GM12878 (cell line): Measurements from ENCODE around the gene RALGAPA2. TPM values are rescaled to one million over a fixed set of nuclear protein-coding genes. Genes with fewer than 3 reads are reported as not detected.

Experiments
- ATAC-seq: fragments of 200-7000 bp; cut with Tn5 transposase; 3 replicates; pipeline ENCODE4 v1.9.1; 2020; ENCODE audit warnings: mild to moderate bottlenecking, moderate library complexity
- BruUV-seq: library from RNA; stranded (reverse); fragments of 400-500 nt; replicated peaks from 2 replicates; lab custom pipeline; 2021; lab: Mats Ljungman, UMichigan
- CTCF ChIA-PET: fragments of 300-600 bp; sonication (Branson Sonifier 250); formaldehyde crosslinking; extraction: SDS; loops from one replicate; lab custom pipeline; 2021; ENCODE audit warnings: inconsistent platforms; lab: Yijun Ruan, JAX
- POLR2A ChIA-PET: fragments of 350-600 bp; formaldehyde crosslinking; extraction: SDS; loops from one replicate; lab custom pipeline; 2021; ENCODE audit warnings: inconsistent platforms; lab: Charles Lee
- RAD21 ChIA-PET: fragments of 300-600 bp; sonication (Branson Sonifier 250); formaldehyde crosslinking; loops from one replicate; lab custom pipeline; 2023; ENCODE audit warnings: antibody characterized with exemption; ENCODE audit not compliant: unreplicated experiment; lab: Charles Lee
- SMC1A ChIA-PET: fragments of 300-600 bp; sonication (Branson Sonifier 250); formaldehyde crosslinking; loops from one replicate; lab custom pipeline; 2023; ENCODE audit not compliant: unreplicated experiment, uncharacterized antibody; lab: Charles Lee
- DNase-seq: peaks from one replicate; pipeline ENCODE4 v3.0.0-alpha.2; 2011; ENCODE audit warnings: low read depth, low spot score
- FAIRE-seq: peaks from 3 replicates; lab custom pipeline; 2011; peaks lifted over from hg19 to GRCh38; lab: Jason Lieb, UNC
- H2AFZ ChIP-seq: 2 replicates; pipeline ENCODE4 v1.6.0; 2011; ENCODE audit warnings: low read depth, low read length, control low read depth; ENCODE audit not compliant: control insufficient read depth
- H3K27ac ChIP-seq: 2 replicates; pipeline ENCODE4 v1.5.1; 2011; ENCODE audit warnings: control low read depth; ENCODE audit not compliant: control insufficient read depth, insufficient read depth
- H3K27me3 ChIP-seq, 2 experiments: replicated peaks in 1 of 2; 2 replicates each; pipeline versions ENCODE4 v1.6.0 to v1.6.1; 2011; ENCODE audit warnings: low read length in 1 of 2; ENCODE audit not compliant: control insufficient read depth in 2 of 2, insufficient read depth in 2 of 2
- H3K36me3 ChIP-seq, 2 experiments: 2 replicates each; pipeline ENCODE4 v1.5.1; 2011; ENCODE audit warnings: low read length in 1 of 2; ENCODE audit not compliant: control insufficient read depth in 2 of 2, insufficient read depth in 2 of 2
- H3K4me1 ChIP-seq: 2 replicates; pipeline ENCODE4 v1.6.1; 2011; ENCODE audit warnings: mild to moderate bottlenecking, low read length, moderate library complexity, mixed read lengths; ENCODE audit not compliant: control insufficient read depth, insufficient read depth
- H3K4me2 ChIP-seq: 2 replicates; pipeline ENCODE4 v1.6.0; 2011; ENCODE audit warnings: control low read depth; ENCODE audit not compliant: control insufficient read depth, insufficient read depth
- H3K4me3 ChIP-seq: fragments of 200-600 bp; sonication (generic); 2 replicates; pipeline ENCODE4 v1.5.1; 2016
- H3K79me2 ChIP-seq: 2 replicates; pipeline ENCODE4 v1.6.0; 2011; ENCODE audit warnings: low read length; ENCODE audit not compliant: control insufficient read depth, insufficient read depth
- H3K9ac ChIP-seq: 2 replicates; pipeline ENCODE4 v1.8.0; 2011; ENCODE audit warnings: low read length, control low read depth, mixed read lengths; ENCODE audit not compliant: control insufficient read depth, insufficient read depth
- H3K9me3 ChIP-seq: replicated peaks from 3 replicates; pipeline ENCODE4 v1.5.1; 2011; ENCODE audit warnings: mild to moderate bottlenecking, low read length; ENCODE audit not compliant: control insufficient read depth, insufficient read depth
- H4K20me1 ChIP-seq: 2 replicates; pipeline ENCODE4 v1.6.0; 2011; ENCODE audit not compliant: control insufficient read depth, insufficient read depth
- BCL11A ChIP-seq: IDR thresholded peaks from 2 replicates; pipeline ENCODE4 v1.6.1; 2011; ENCODE audit warnings: low read depth, low read length
- JUNB ChIP-seq: IDR thresholded peaks from 2 replicates; pipeline ENCODE4 v1.6.1; 2016; ENCODE audit warnings: antibody characterized with exemption, mild to moderate bottlenecking
- MTA2 ChIP-seq: fragments of 450-650 bp; IDR thresholded peaks from 2 replicates; pipeline ENCODE4 v1.6.1; 2016; ENCODE audit warnings: low read depth, mild to moderate bottlenecking, moderate library complexity
- NFIC ChIP-seq: IDR thresholded peaks from 2 replicates; pipeline ENCODE4 v1.6.1; 2012; ENCODE audit warnings: low read depth, mild to moderate bottlenecking, inconsistent platforms, low read length, moderate library complexity
- SPI1 ChIP-seq: IDR thresholded peaks from 2 replicates; pipeline ENCODE4 v1.6.1; 2011; ENCODE audit warnings: low read depth, mild to moderate bottlenecking, low read length, moderate library complexity, borderline replicate concordance; ENCODE audit not compliant: insufficient read depth
- ZNF217 ChIP-seq: fragments of 450-650 bp; IDR thresholded peaks from 2 replicates; pipeline ENCODE4 v1.6.1; 2017; ENCODE audit warnings: antibody characterized with exemption, mild to moderate bottlenecking
- WGBS: methylation state at CpG from one replicate; pipeline ENCODE4 v1.1.6; 2016; ENCODE audit warnings: low lambda C conversion rate; ENCODE audit not compliant: insufficient replicate concordance, insufficient coverage; ENCODE audit errors: missing lambda C conversion rate; 5-methylcytosine and 5-hydroxymethylcytosine counted together
- in situ Hi-C: fragments of 300-500 bp; cut with MboI; formaldehyde crosslinking; loops from 9 replicates; pipeline ENCODE4 v1.14.3; 2018; ENCODE audit warnings: mixed read lengths
- intact Hi-C: fragments of 100-400 bp; cut with micrococcal nuclease; formaldehyde crosslinking; loops from one replicate; pipeline ENCODE4 v1.14.2; 2022; ENCODE audit not compliant: unreplicated experiment
- polyA plus RNA-seq, 11 experiments: library from polyadenylated mRNA; depleted of rRNA in 4 of 11; unstranded in 6 of 11; stranded (reverse) in 5 of 11; fragments of >200 nt; fragmentation: Nextera tagmentation in 4 of 11; fragmentation: Illumina TruSeq in 1 of 11; extraction: Ambion mirVana in 4 of 11; extraction: Trizol in 1 of 11; gene quantifications; 1 replicate in 1 of 11; 2 replicates in 10 of 11; pipeline versions ENCODE4 v1.2.1 to v1.2.3, GENCODE V29; 2011 to 2016; ENCODE audit warnings: inconsistent platforms in 2 of 11, missing spikeins in 2 of 11, low read depth in 1 of 11
- total RNA-seq, 4 experiments: library from RNA; depleted of rRNA in 3 of 4; stranded (reverse); fragments of >200 nt in 3 of 4; fragmentation: Illumina TruSeq in 1 of 4; extraction: Trizol in 1 of 4; gene quantifications; 2 replicates each; pipeline versions ENCODE4 v1.2.1 to v1.2.3, GENCODE V29; 2013 to 2021
- TF ChIP-seq, protein P1 (sequence below): IDR thresholded peaks from 2 replicates; pipeline ENCODE4 v1.6.1; 2012; ENCODE audit warnings: improper control_type of control experiment, low read depth, low read length; ENCODE audit not compliant: insufficient replicate concordance

RALGAPA2 gene
- total and polyA plus RNA-seq, 10 of the 15 experiments (the other 5 are each of a cell fraction or from before 2014, with no cell fraction given), result 2.9 to 29.4 (median 19.6) TPM

DNA sequence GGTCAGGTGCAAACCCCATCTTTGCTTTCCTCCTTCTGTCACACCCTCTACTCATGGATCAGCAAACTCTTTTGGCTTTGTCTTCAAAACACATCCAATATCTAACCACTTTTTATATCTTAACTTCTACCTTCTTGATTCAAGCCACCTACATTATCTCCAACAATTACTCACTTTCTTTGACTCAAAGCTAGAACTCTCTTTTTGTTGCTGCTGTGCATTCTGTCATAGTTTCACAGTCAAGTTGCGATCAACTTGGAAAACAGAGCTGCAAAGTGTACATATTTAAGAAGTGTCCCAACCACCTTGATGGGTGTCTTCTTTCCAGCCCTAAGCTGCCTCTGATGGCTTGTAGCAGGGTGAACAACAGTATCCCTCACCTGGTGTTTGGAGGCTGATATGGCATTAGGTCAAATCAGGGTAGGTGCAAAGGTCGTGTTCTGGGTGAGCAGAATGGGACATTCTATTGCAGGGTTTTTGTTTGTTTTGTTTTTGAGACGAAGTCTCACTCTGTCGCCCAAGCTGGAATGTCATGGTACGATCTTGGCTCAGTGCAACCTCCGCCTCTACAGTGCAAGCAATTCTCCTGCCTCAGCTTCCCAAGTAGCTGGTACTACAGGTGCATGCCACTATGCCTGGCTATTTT lies 43.4 kb upstream of the RALGAPA2 start:
- RAD21 ChIA-PET, result no interaction called here
- H3K36me3 ChIP-seq, result no peaks in the 10 kb centered on the region
- SMC1A ChIA-PET, result no interaction called here
- ATAC-seq (no peak), DNase-seq (no peak), FAIRE-seq (no peak)
- H4K20me1 ChIP-seq, result no peaks in the 10 kb centered on the region
- WGBS, result 56% methylated on average over 6 of the region's 6 CpGs
- no peaks in the 10 kb centered on the region for H3K79me2 ChIP-seq
- no peak overlapping the region for H2AFZ ChIP-seq
- H3K4me3 ChIP-seq, result no peak overlapping the region
- no peak overlapping the region for H3K4me2 ChIP-seq
- H3K27ac ChIP-seq, result no peak overlapping the region
- no peaks in the 10 kb centered on the region; the same call in 1 of the 2 replicates for H3K4me1 ChIP-seq
- H3K27me3 ChIP-seq, result no peaks in the 10 kb centered on the region; a peak in 1 of 4 replicates
- no peak overlapping the region for H3K9ac ChIP-seq
- no peaks in the 10 kb centered on the region for H3K9me3 ChIP-seq
- intact Hi-C loops (no loop called here), in situ Hi-C loops (no loop called here)
- TF ChIP-seq JUNB, result peak; percentile 67
- no peak for TF ChIP-seq MTA2
- POLR2A ChIA-PET, result interaction anchor here (0.9 kb wide), 1 partner anchor 26 kb away, joined by 3 read pairs; no protein-coding TSS in a partner anchor
- BruUV-seq, result no TSS peak
- CTCF ChIA-PET, result interaction anchor here (1.0 to 1.3 kb wide), 2 partner anchors 19 to 67 kb away, joined by 3 read pairs; no protein-coding TSS in a partner anchor

DNA sequence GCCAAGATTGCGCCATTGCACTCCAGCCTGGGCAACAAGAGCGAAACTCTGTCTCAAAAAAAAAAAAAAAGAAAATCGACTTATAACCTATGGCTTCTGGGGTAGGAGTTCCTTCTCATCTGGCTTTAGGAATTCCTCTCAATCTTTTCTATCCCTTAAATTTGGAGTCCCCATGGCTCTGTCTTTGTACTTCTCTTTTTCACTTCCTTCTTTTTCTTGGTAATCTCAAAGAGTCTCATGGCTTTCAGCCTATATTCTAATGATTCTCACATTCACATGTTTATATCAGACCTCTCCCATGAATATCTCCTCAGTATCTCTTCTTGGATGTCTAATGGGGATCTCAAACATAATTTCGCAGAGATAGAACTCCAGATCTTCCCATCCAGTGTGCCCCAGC lies 42.8 kb upstream of the RALGAPA2 start:
- ChIA-PET RAD21 (no interaction called here), CTCF (interaction anchor here (0.7 to 1.0 kb wide), 2 partner anchors 18 to 480 kb away, joined by 3 read pairs; no protein-coding TSS in a partner anchor), POLR2A (interaction anchor here (0.9 kb wide), 1 partner anchor 26 kb away, joined by 3 read pairs; no protein-coding TSS in a partner anchor), SMC1A (interaction anchor here (0.5 kb wide), 1 partner anchor 24 kb away, joined by 3 read pairs; no protein-coding TSS in a partner anchor)
- no peak for FAIRE-seq
- no peak for TF ChIP-seq BCL11A
- TF ChIP-seq ZNF217, result no peak
- peak; percentile 64 for TF ChIP-seq SPI1
- TF ChIP-seq, protein P1, sequence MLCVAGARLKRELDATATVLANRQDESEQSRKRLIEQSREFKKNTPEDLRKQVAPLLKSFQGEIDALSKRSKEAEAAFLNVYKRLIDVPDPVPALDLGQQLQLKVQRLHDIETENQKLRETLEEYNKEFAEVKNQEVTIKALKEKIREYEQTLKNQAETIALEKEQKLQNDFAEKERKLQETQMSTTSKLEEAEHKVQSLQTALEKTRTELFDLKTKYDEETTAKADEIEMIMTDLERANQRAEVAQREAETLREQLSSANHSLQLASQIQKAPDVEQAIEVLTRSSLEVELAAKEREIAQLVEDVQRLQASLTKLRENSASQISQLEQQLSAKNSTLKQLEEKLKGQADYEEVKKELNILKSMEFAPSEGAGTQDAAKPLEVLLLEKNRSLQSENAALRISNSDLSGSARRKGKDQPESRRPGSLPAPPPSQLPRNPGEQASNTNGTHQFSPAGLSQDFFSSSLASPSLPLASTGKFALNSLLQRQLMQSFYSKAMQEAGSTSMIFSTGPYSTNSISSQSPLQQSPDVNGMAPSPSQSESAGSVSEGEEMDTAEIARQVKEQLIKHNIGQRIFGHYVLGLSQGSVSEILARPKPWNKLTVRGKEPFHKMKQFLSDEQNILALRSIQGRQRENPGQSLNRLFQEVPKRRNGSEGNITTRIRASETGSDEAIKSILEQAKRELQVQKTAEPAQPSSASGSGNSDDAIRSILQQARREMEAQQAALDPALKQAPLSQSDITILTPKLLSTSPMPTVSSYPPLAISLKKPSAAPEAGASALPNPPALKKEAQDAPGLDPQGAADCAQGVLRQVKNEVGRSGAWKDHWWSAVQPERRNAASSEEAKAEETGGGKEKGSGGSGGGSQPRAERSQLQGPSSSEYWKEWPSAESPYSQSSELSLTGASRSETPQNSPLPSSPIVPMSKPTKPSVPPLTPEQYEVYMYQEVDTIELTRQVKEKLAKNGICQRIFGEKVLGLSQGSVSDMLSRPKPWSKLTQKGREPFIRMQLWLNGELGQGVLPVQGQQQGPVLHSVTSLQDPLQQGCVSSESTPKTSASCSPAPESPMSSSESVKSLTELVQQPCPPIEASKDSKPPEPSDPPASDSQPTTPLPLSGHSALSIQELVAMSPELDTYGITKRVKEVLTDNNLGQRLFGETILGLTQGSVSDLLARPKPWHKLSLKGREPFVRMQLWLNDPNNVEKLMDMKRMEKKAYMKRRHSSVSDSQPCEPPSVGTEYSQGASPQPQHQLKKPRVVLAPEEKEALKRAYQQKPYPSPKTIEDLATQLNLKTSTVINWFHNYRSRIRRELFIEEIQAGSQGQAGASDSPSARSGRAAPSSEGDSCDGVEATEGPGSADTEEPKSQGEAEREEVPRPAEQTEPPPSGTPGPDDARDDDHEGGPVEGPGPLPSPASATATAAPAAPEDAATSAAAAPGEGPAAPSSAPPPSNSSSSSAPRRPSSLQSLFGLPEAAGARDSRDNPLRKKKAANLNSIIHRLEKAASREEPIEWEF, result no peak
- TF ChIP-seq NFIC, result 0 out of 2 replicates have a peak, but pooled peaks have one; percentile 13
- in situ Hi-C loops, result no loop called here
- Histone ChIP-seq H3K4me2 (no peak overlapping the region), H3K4me3 (no peak overlapping the region), H3K27me3 (no peaks in the 10 kb centered on the region; a peak in 1 of 4 replicates), H3K4me1 (no peaks in the 10 kb centered on the region; the same call in 1 of the 2 replicates), H3K9ac (no peak overlapping the region), H2AFZ (no peak overlapping the region), H3K27ac (no peak overlapping the region), H4K20me1 (no peaks in the 10 kb centered on the region), H3K36me3 (no peaks in the 10 kb centered on the region), H3K79me2 (no peaks in the 10 kb centered on the region), H3K9me3 (no peaks in the 10 kb centered on the region)
- 40% methylated on average over 4 of the region's 4 CpGs for WGBS
- ATAC-seq, result no peak
- no peak for DNase-seq
- BruUV-seq, result no TSS peak
- intact Hi-C loops, result no loop called here
